OCI-LY3 (cell line): ENCODE measurements around the gene ROPN1L.
A peak's percentile ranks its signal among the peaks of the same experiment; 100 is the strongest.

Experiments
- H2AFZ ChIP-seq: fragments of 200-600, 300-600 bp; shearing (Covaris generic); 2 replicates; pipeline ENCODE4 v1.6.0; 2014; ENCODE audit warnings: antibody characterized with exemption, low read depth, low read length
- H3K27ac ChIP-seq: fragments of 200-600, 300-600 bp; sonication (generic); 2 replicates; pipeline ENCODE4 v1.5.1; 2014; ENCODE audit warnings: mild to moderate bottlenecking, low read length, moderate library complexity, mixed read lengths
- H3K27me3 ChIP-seq: fragments of 200-600, 300-600 bp; sonication (generic); 2 replicates; pipeline ENCODE4 v1.6.1; 2014; ENCODE audit warnings: low read depth, low read length, mixed read lengths
- H3K36me3 ChIP-seq: fragments of 200-600, 300-600 bp; sonication (generic); replicated peaks from 2 replicates; pipeline ENCODE3; 2014; ENCODE audit warnings: low read depth, low read length, mixed read lengths
- H3K4me1 ChIP-seq: fragments of 300-600, 200-600 bp; sonication (generic); 2 replicates; pipeline ENCODE4 v1.6.1; 2014; ENCODE audit warnings: low read length, mixed read lengths
- H3K4me2 ChIP-seq: fragments of 200-600, 300-600 bp; sonication (generic); 2 replicates; pipeline ENCODE4 v1.6.1; 2014; ENCODE audit warnings: low read length, mixed read lengths
- H3K4me3 ChIP-seq: fragments of 300-600, 200-600 bp; sonication (generic); 2 replicates; pipeline ENCODE4 v1.5.1; 2014; ENCODE audit warnings: antibody characterized with exemption, mild to moderate bottlenecking, low read length, moderate library complexity
- H3K79me2 ChIP-seq: fragments of 300-600, 200-600 bp; shearing (Covaris generic); 2 replicates; pipeline ENCODE4 v1.6.1; 2014; ENCODE audit warnings: mild to moderate bottlenecking, low read length, mixed read lengths
- H3K9ac ChIP-seq: fragments of 300-600, 200-600 bp; shearing (Covaris generic); 2 replicates; pipeline ENCODE4 v1.6.0; 2014; ENCODE audit warnings: mild to moderate bottlenecking, low read length, moderate library complexity
- H3K9me3 ChIP-seq: fragments of 200-600, 300-600 bp; shearing (Covaris generic); 2 replicates; pipeline ENCODE4 v1.6.1; 2014; ENCODE audit warnings: low read length, mixed read lengths; ENCODE audit not compliant: insufficient read depth
- H4K20me1 ChIP-seq: fragments of 200-600, 300-600 bp; sonication (generic); 2 replicates; pipeline ENCODE4 v1.6.1; 2016; ENCODE audit warnings: low read length, mixed read lengths; ENCODE audit not compliant: insufficient read depth
- EZH2phosphoT487 ChIP-seq: fragments of 200-600 bp; shearing (Covaris generic); IDR thresholded peaks from 2 replicates; pipeline ENCODE4 v1.6.1; 2018; ENCODE audit warnings: antibody characterized with exemption, mixed run types, low read depth
- TF ChIP-seq, protein P1 (sequence below): fragments of 200-600, 300-600 bp; sonication (generic); IDR thresholded peaks from 2 replicates; pipeline ENCODE4 v1.5.1; 2014; ENCODE audit warnings: antibody characterized with exemption, low read length, low read depth

The ROPN1L gene

DNA sequence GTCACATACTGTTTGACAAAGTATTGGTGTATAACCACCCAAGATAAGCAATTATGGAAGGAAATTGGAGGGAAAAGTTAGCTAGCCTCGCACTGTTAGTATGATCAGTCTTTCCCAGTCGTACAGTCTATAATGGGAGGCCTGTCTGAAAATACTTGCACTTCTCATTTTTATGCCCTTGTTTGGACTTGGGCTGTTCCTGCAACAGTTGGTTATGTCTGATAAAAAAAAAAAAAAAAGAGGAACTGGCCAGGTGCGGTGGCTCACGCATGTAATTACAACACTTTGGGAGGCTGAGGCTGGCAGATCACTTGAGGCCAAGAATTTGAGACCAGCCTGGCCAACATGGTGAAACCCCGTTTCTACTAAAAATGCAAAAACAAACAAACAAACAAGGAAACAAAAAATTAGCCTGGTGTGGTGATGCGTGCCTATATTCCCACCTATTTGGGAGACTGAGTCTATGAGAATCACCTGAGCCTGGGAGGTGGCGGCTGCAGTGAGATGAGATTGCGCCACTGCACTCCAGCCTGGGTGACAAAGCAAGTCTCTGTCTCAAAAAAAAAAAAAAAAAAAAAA, 63.9 kb downstream of the ROPN1L start:
- TF ChIP-seq EZH2phosphoT487, result no peak
- TF ChIP-seq, protein P1, sequence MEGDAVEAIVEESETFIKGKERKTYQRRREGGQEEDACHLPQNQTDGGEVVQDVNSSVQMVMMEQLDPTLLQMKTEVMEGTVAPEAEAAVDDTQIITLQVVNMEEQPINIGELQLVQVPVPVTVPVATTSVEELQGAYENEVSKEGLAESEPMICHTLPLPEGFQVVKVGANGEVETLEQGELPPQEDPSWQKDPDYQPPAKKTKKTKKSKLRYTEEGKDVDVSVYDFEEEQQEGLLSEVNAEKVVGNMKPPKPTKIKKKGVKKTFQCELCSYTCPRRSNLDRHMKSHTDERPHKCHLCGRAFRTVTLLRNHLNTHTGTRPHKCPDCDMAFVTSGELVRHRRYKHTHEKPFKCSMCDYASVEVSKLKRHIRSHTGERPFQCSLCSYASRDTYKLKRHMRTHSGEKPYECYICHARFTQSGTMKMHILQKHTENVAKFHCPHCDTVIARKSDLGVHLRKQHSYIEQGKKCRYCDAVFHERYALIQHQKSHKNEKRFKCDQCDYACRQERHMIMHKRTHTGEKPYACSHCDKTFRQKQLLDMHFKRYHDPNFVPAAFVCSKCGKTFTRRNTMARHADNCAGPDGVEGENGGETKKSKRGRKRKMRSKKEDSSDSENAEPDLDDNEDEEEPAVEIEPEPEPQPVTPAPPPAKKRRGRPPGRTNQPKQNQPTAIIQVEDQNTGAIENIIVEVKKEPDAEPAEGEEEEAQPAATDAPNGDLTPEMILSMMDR, result no peak
- Histone ChIP-seq H3K4me3 (no peak overlapping the region), H3K9me3 (no peaks in the 10 kb centered on the region), H3K27ac (peak overlapping the region; percentile 53), H4K20me1 (no peaks in the 10 kb centered on the region), H3K4me2 (peak overlapping the region; percentile 35), H3K36me3 (peaks cover 4% of the 10 kb centered on the region), H3K27me3 (no peaks in the 10 kb centered on the region), H3K79me2 (no peaks in the 10 kb centered on the region), H2AFZ (no peak overlapping the region; the same call in 1 of the 2 replicates), H3K9ac (peak overlapping the region; percentile 16; the same call in 1 of the 2 replicates), H3K4me1 (peaks cover 13% of the 10 kb centered on the region)

DNA sequence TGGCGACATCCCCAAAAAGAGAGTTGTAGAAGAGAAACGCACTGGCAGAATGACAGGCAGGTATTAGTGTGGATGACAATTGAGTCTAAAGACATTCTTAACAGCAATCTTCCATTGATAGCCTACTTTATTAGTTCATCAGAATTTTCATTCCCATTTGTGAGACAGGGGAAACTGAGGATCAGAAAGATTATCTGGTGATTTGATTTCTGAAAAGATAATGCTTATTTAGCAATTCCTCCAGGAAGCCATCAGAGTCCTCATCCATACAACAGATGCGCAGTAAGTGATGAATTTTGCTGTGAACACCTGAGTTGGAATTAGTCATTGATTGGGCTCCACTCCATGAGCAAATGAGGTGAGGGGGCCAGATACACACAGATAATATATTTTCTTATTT, 64.9 kb downstream of the ROPN1L start:
- Histone ChIP-seq H3K27me3 (no peaks in the 10 kb centered on the region), H3K4me2 (no peak overlapping the region), H3K4me1 (peaks cover 13% of the 10 kb centered on the region), H4K20me1 (no peaks in the 10 kb centered on the region), H3K9ac (no peak overlapping the region), H3K79me2 (no peaks in the 10 kb centered on the region), H2AFZ (no peak overlapping the region), H3K4me3 (no peak overlapping the region), H3K9me3 (no peaks in the 10 kb centered on the region), H3K36me3 (peaks cover 4% of the 10 kb centered on the region), H3K27ac (no peak overlapping the region)
- TF ChIP-seq, protein P1, result no peak
- TF ChIP-seq EZH2phosphoT487, result no peak

DNA sequence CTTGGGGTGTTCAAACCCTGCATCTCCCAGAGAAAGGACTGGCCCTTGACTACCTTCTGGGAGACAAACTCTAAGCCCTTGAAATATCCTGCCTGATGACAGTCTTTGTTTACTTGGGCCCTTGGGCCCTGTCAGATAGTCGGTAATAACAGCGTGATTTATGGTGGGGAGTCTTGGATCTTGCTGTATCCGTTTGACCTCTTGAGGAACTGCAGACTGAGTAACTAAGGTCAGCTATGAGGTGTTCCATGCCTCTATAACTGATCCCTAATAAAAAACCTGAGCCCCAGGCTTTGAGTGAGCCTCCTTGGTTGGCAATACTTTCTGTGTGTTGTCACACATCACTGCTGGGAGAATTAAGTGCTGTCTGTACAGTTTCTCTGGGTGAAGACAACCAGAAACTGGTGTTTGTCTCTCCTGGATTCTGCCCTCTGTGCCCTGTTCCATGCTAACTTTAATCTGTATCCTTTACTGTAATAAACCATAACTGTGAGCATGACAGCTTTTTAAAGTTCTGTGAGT, 66.0 kb downstream of the ROPN1L start:
- Histone ChIP-seq H3K79me2 (no peaks in the 10 kb centered on the region), H3K4me2 (no peak overlapping the region), H3K9ac (no peak overlapping the region), H3K9me3 (no peaks in the 10 kb centered on the region), H3K4me1 (peaks cover 13% of the 10 kb centered on the region), H4K20me1 (no peaks in the 10 kb centered on the region), H2AFZ (no peak overlapping the region), H3K4me3 (no peak overlapping the region), H3K27ac (no peak overlapping the region), H3K27me3 (no peaks in the 10 kb centered on the region), H3K36me3 (peaks cover 4% of the 10 kb centered on the region)
- TF ChIP-seq, protein P1, result no peak
- no peak for TF ChIP-seq EZH2phosphoT487

DNA sequence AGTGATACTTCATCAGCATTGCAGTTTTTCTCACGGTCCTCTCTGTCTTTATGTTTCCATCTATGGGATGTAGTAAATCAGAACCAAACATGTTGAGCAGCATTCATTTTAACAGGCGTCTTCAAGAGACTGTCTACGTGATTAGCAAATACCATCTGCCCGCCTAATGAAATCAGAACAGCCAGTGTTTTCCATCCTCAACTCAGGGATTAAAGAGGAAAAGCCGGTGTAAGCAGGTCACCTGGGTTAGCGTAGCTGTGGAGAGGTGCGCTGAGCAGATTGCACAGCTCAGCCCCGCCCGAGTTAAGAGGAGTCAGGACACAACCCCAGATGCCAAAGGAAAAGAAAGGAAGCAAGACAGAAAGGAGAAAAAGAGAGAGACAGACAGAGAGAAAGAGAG, 67.9 kb downstream of the ROPN1L start:
- TF ChIP-seq, protein P1, result no peak
- no peak for TF ChIP-seq EZH2phosphoT487

More for the DNA sequence above, 67.9 kb downstream of the ROPN1L start:
- H3K4me2 ChIP-seq, result no peak overlapping the region
- H3K36me3 ChIP-seq, result peaks cover 4% of the 10 kb centered on the region
- no peak overlapping the region for H3K27ac ChIP-seq
- H2AFZ ChIP-seq, result no peak overlapping the region
- H3K4me1 ChIP-seq, result peaks cover 13% of the 10 kb centered on the region
- no peak overlapping the region for H3K9ac ChIP-seq
- H3K9me3 ChIP-seq, result no peaks in the 10 kb centered on the region
- H3K27me3 ChIP-seq, result no peaks in the 10 kb centered on the region
- H3K4me3 ChIP-seq, result no peak overlapping the region
- H3K79me2 ChIP-seq, result no peaks in the 10 kb centered on the region
- no peaks in the 10 kb centered on the region for H4K20me1 ChIP-seq
